GM12872 (cell line): ENCODE data around the gene RIPK4.

Experiments used
- TF ChIP-seq, protein P1 (sequence below): IDR thresholded peaks from 3 replicates; pipeline ENCODE4 v1.5.1; 2011; ENCODE audit warnings: low read depth, mild to moderate bottlenecking, low read length, moderate library complexity; ENCODE audit not compliant: insufficient read depth

The RIPK4 gene

DNA sequence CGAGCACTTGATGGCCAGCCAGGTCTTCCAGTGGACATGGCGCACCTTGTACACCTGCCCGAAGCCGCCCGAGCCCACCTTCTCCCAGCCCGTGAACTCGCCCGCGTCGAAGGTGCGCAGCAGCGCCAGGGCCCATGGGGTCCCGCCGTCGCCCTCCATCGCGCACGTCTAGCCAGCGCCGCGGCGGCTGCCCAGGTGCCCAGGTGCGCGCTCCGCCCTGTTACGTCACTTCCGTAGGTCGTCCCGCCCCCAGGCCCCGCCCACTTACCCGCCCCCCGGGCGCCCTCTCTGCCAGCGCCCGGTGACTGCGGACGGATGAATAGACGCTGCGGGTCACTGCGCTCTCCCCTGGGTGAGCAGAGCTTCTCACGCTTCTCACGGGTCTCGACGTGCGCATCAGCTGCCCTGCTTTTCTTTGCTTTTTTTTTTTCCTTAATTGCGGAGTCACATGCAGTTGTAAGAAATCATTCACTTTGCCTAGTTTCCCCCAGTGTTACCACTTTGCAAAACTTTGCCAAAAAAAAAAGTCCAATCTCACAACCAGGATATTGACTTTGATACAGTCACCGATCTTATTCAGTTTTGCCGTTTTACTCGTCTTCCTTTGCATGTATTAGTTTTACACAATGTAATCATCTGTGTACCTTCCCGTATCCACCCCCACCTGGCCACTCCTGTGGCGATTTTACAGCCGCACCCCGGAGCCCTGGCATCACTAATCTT, at the start of gene RIPK4:
Gene RIPK4 (minus strand): TSS at position 170 of the 723 bp plus-strand sequence. CDS start 11 bp downstream, at position 159.
- TF ChIP-seq, protein P1, sequence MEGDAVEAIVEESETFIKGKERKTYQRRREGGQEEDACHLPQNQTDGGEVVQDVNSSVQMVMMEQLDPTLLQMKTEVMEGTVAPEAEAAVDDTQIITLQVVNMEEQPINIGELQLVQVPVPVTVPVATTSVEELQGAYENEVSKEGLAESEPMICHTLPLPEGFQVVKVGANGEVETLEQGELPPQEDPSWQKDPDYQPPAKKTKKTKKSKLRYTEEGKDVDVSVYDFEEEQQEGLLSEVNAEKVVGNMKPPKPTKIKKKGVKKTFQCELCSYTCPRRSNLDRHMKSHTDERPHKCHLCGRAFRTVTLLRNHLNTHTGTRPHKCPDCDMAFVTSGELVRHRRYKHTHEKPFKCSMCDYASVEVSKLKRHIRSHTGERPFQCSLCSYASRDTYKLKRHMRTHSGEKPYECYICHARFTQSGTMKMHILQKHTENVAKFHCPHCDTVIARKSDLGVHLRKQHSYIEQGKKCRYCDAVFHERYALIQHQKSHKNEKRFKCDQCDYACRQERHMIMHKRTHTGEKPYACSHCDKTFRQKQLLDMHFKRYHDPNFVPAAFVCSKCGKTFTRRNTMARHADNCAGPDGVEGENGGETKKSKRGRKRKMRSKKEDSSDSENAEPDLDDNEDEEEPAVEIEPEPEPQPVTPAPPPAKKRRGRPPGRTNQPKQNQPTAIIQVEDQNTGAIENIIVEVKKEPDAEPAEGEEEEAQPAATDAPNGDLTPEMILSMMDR = no peak

DNA sequence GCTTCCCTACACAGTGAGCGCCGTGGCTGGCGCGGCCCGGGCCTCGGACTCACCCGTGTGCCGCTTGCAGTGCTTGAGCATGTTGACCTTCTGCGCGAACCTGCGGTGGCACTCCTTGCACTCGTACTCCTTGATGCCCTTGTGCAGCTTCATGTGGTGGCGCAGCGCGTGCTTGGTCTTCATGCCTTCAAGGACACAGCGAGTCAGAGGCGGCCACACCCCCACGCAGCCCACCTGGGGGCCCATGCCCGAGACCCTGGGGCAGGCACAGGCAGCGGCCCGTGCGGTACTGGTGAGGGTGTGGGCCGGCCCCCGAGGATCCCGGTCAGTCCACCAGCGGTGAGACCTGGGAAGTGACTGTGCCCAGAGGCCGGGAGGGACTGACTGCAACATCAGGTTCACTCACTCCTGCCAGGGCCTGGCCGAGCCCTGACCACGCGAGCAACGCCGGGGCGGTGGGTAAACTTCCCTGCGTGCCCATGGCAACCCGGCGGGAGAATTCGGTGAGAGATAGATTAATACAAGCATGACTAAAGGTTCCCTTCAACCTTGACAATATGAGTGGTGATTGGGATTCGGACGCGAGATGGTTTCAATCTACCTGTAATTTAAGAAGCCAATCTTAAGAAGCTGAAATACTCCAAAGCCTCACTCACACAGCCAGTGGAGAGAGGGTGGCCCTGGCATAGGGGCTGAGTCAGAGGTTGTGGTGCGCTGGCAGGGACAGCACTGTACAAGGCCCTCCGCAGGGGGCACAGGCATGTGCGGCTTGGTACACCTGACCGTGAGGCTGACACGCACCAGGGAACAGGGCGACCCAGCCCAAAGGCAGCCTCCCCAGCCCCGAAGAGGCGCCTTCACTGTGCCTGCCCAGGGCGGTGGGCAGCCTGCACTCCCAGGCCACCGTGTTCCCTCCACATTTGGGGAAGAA, 49.1 kb upstream of the RIPK4 start:
- TF ChIP-seq, protein P1 = no peak

DNA sequence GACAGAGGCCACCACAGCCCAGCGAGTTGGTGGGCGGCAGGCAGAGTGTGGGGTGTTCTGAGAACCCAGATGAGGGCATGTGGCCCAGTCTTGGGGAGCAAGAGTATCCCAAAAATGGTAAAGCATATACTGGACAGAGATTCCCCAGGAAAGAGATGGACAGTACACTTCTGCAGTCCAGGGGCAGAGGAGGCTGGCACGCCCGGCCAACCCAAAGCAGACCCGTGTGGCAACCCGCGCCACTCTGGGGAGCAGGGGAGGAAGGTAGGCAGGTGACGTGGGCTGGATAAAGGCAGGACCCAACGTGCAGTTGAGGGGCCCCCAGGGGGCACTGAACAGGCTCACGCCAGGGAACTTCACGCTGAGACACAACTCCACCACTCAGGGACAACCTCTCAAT, 46.4 kb upstream of the RIPK4 start:
- TF ChIP-seq, protein P1 = no peak

DNA sequence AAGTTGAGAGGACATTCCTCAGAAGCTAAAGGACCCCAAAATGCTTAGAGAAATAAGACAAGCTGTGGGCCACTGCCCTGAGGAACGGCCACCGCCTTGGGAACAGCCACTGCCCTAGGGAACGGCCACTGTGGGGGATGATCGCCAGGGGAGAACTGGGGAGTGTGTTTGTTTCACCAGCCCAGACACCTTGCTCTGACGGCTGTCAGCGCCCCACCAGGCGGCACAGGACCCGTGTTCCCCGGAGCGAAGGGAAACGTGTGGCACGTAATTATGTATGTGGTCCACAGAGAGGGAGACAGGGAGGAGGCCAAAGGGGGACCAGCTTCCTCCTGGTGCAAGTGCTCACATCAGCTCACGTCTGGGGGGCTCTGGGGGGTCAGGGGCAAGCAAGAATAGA, 45.8 kb upstream of the RIPK4 start:
- TF ChIP-seq, protein P1 = no peak

DNA sequence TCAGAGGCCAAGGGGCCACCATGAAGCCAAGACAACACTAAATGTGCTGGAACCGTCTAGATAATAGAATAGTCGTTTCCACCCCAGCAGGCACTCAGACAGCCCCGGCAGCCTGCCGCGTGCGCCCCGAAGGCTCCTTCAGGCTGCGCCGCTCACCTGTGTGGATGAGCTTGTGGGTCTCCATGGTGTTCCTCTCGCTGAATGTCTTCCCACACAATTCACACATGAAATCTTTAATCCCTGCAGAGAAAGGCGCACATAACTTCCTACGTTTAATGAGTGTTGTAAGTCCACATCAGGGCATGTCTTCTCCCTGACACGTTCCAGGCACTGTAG, 43.7 kb upstream of the RIPK4 start:
- TF ChIP-seq, protein P1 = no peak

DNA sequence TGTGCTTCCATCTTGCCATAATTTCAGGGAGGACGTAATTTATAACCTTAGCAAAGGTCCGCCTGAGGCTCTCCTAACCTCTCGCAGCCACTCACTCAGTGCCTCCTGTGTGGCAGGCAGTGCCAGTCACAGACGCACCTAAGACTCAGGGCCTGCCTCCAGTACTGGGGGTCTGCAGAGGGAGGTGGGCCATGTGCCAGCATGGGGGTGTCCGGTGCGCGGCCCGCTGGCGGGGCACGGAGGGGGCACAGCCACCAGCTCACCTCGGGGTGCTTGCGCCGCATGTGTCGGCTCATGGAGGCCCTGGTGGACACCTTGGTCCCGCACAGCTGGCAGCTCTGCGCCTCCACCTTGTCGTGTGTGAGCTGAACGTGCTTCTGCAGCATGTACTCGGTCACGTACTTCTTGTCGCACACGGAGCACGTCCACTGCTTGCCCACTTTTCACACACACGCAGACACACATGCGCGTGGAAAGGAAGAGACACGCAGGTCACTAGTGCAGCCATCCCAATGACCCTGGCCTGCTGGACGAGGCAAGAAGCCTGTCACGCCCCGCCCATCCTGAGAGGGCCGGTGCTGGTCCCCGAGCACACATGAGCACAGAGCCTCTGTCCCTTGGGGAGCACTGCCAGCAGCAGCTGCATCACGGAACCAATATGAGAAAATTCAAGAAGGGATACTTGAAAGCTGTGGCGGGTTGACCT, 43.2 kb upstream of the RIPK4 start:
- TF ChIP-seq, protein P1 = no peak

DNA sequence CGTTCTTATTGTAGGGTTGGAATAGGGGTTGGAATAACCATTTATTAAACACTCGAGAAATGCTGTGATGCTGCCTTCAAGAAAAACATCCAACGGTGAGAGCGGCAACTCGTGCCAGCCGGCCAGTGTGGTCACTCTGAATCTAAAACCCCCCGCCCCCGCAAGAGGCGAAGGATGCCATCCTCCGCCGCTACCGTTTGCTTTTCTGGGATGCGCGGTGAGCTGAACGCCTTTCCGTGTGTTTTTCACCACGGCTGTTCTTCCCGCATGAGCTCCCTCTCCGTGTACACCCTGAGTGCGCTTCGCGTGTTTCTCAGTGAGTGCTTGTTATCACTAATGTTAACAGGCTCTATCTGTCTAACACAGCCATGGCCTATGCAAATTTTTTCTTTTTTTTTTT, 42.0 kb upstream of the RIPK4 start:
- TF ChIP-seq, protein P1 = no peak
